Breast epithelium (tissue), 4 donors: ENCODE measurements around the gene SCP2D1. TPM values are rescaled to one million over a fixed set of nuclear protein-coding genes. Genes with fewer than 3 reads are reported as not detected.

Experiments used
- DNase-seq, 2 donors: peaks; one replicate each; pipeline ENCODE4 v3.0.0-alpha.2; 2019; ENCODE audit warnings: low spot score in 2 of 2
- H3K27ac ChIP-seq, 2 donors: fragments of 200-600 bp; sonication (generic) in 1 of 2; one replicate each; pipeline ENCODE4 v1.5.1; 2016 to 2019; ENCODE audit warnings: mild to moderate bottlenecking in 1 of 2
- H3K27me3 ChIP-seq, 2 donors: fragments of 200-600 bp; sonication (generic) in 1 of 2; one replicate each; pipeline versions ENCODE4 v1.5.1 to v1.6.0; 2017 to 2019; ENCODE audit warnings: control low read depth in 1 of 2, mild to moderate bottlenecking in 1 of 2
- H3K36me3 ChIP-seq: fragments of 200-600 bp; one replicate; pipeline ENCODE4 v1.5.1; 2019
- H3K4me1 ChIP-seq, 2 donors: fragments of 200-600 bp; sonication (generic); one replicate each; pipeline ENCODE4 v1.5.1; 2016 to 2019; ENCODE audit warnings: control low read depth in 1 of 2
- H3K4me3 ChIP-seq, 3 donors: fragments of 200-600 bp; sonication (generic); 1 replicate in 2 of 3; 2 replicates in 1 of 3; pipeline ENCODE4 v1.5.1; 2016 to 2019; ENCODE audit warnings: mild to moderate bottlenecking in 3 of 3, moderate library complexity in 2 of 3
- H3K9me3 ChIP-seq, 2 donors: fragments of 200-600 bp; sonication (generic) in 1 of 2; one replicate each; pipeline ENCODE4 v1.5.1; 2016 to 2019; ENCODE audit warnings: control low read depth in 1 of 2
- POLR2A ChIP-seq: fragments of 450-650 bp; IDR thresholded peaks from one replicate; pipeline ENCODE4 v1.6.1; 2016; ENCODE audit warnings: antibody characterized with exemption, mild to moderate bottlenecking, moderate library complexity
- POLR2AphosphoS5 ChIP-seq, 3 donors: sonication (generic); formaldehyde crosslinking; IDR thresholded peaks; one replicate each; pipeline ENCODE4 v1.6.1; 2017; ENCODE audit warnings: antibody characterized with exemption in 3 of 3
- intact Hi-C: fragments of 100-400 bp; cut with DNase I; formaldehyde crosslinking; loops from one replicate; pipeline ENCODE4 v1.15.1; 2023; ENCODE audit warnings: low total_unique reads
- total RNA-seq, 3 donors: library from RNA; depleted of rRNA; stranded (reverse); fragments of >200 nt; gene quantifications; one replicate each; pipeline ENCODE4 v1.1.0, GENCODE V29; 2016
- TF ChIP-seq, protein P1 (sequence below), 3 donors: fragments of 450-650 bp; IDR thresholded peaks; one replicate each; pipeline ENCODE4 v1.5.1; 2016 to 2017; ENCODE audit warnings: antibody characterized with exemption in 3 of 3, mild to moderate bottlenecking in 3 of 3, moderate library complexity in 3 of 3

The SCP2D1 gene
- total RNA-seq = not detected

DNA sequence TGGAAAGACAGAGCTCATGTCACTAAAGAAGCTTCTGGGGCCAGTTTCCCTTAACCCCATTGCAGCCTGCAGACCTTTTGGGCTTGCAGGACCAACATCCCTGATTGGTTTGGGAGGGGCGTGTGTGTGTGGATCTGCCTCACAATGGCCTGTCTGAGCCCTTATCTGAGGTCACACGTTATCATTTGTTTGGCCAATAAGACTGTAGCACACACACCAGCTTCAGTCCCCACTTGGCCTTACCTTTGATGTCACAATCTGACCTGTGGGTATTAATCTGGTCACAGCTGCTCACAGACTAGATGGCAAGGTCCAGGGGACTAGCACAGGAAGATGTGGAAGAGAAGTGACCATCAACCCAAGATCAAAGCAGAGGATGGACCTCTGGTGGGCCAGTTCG, at the start of gene SCP2D1:
Gene SCP2D1 (plus strand): TSS at position 301 of the 400 bp plus-strand sequence. CDS start 33 bp downstream, at position 334.
- Histone ChIP-seq H3K4me1 (no peaks in the 10 kb centered on the region), H3K4me3 (no peak within 1 kb of the TSS), H3K27ac (no peak within 1 kb of the TSS), H3K36me3 (no peaks in the 10 kb centered on the region), H3K27me3 (no peaks in the 10 kb centered on the region), H3K9me3 (no peaks in the 10 kb centered on the region)
- intact Hi-C loops = no loop called here
- no peak for DNase-seq
- TF ChIP-seq POLR2A = no peak
- no peak for TF ChIP-seq POLR2AphosphoS5 (IDR thresholded peaks at IDR 0.05)
- TF ChIP-seq, protein P1, sequence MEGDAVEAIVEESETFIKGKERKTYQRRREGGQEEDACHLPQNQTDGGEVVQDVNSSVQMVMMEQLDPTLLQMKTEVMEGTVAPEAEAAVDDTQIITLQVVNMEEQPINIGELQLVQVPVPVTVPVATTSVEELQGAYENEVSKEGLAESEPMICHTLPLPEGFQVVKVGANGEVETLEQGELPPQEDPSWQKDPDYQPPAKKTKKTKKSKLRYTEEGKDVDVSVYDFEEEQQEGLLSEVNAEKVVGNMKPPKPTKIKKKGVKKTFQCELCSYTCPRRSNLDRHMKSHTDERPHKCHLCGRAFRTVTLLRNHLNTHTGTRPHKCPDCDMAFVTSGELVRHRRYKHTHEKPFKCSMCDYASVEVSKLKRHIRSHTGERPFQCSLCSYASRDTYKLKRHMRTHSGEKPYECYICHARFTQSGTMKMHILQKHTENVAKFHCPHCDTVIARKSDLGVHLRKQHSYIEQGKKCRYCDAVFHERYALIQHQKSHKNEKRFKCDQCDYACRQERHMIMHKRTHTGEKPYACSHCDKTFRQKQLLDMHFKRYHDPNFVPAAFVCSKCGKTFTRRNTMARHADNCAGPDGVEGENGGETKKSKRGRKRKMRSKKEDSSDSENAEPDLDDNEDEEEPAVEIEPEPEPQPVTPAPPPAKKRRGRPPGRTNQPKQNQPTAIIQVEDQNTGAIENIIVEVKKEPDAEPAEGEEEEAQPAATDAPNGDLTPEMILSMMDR (IDR thresholded peaks at IDR 0.05) = no peak

DNA sequence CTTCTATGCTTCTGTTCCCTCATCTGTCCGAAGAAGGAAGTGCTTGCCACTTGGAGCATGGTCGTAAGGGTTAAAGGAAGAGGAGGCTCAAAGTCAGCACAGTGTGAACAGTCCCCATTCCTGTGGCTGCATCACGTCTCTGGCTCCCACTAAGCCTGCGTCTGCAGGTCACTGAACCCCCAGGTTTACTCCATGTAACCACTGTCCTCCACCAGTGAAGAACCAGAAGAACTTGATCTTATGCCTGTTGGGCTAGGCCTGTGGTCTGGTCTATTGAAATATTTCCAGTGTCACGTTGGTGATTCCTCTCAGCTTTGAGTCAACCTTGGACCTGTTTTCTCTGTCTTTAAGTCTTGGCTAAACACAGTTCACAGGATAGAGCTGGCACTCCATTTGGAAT, 45.9 kb upstream of the SCP2D1 start:
- no peaks in the 10 kb centered on the region for H3K4me1 ChIP-seq
- no peaks in the 10 kb centered on the region for H3K9me3 ChIP-seq
- H3K36me3 ChIP-seq = no peaks in the 10 kb centered on the region
- intact Hi-C loops = no loop called here
- no peak for DNase-seq
- no peaks in the 10 kb centered on the region for H3K27me3 ChIP-seq
- TF ChIP-seq, protein P1 (IDR thresholded peaks at IDR 0.05) = no peak
- TF ChIP-seq POLR2AphosphoS5 (IDR thresholded peaks at IDR 0.05) (no peak), POLR2A (no peak)
- no peak overlapping the region for H3K27ac ChIP-seq
- H3K4me3 ChIP-seq = no peak overlapping the region

DNA sequence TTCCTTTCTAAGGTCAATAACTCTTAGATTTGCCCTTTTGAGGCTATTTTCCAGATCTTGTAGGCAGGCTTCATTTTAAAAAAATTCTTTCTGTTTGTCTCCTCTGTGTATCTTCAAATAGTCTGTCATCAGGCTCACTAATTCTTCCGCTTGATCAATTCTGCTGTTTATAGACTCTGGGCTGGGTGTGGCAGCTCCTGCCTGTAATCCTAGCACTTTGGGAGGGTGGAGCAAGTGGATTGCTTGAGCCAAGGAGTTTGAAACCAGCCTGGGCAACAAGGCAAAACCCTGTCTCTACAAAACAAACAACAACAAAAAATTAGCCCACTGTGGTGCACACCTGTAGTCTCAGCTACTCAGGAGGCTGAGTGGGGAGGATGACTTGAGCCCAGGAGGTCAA, 40.0 kb upstream of the SCP2D1 start:
- intact Hi-C loops = loop anchor here (5.0 kb wide), 1 partner anchor 1534 kb away; no protein-coding TSS in a partner anchor
- no peaks in the 10 kb centered on the region for H3K27me3 ChIP-seq
- TF ChIP-seq, protein P1 (IDR thresholded peaks at IDR 0.05) = no peak
- no peak for TF ChIP-seq POLR2AphosphoS5 (IDR thresholded peaks at IDR 0.05)
- TF ChIP-seq POLR2A = no peak
- H3K36me3 ChIP-seq = no peaks in the 10 kb centered on the region
- H3K4me3 ChIP-seq = no peak overlapping the region
- H3K27ac ChIP-seq = no peak overlapping the region
- no peaks in the 10 kb centered on the region for H3K9me3 ChIP-seq
- no peaks in the 10 kb centered on the region for H3K4me1 ChIP-seq
- DNase-seq = no peak

DNA sequence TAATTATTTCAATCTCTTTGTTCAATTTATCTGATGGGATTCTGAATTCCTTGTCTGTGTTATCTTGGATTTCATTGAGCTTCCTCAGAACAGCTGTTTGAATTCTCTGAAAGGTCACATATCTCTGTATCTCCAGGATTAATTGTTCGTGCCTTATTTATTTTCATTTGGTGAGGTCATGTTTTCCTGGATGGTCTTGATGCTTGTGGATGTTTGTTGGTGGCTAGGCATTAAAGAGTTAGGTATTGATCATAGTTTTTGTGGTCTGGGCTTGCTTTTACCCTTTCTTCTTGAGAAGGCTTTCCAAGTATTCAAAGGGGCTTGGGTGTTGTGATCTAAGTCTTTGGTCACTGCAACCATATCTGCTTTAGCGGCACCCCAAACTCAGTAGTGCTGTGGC, 39.4 kb upstream of the SCP2D1 start:
- Histone ChIP-seq H3K27me3 (no peaks in the 10 kb centered on the region), H3K9me3 (no peaks in the 10 kb centered on the region), H3K4me1 (no peaks in the 10 kb centered on the region), H3K4me3 (no peak overlapping the region), H3K36me3 (no peaks in the 10 kb centered on the region), H3K27ac (no peak overlapping the region)
- intact Hi-C loops = loop anchor here (5.0 kb wide), 1 partner anchor 1533 kb away; no protein-coding TSS in a partner anchor
- DNase-seq = no peak
- TF ChIP-seq, protein P1 (IDR thresholded peaks at IDR 0.05) = no peak
- no peak for TF ChIP-seq POLR2AphosphoS5 (IDR thresholded peaks at IDR 0.05)
- TF ChIP-seq POLR2A = no peak

DNA sequence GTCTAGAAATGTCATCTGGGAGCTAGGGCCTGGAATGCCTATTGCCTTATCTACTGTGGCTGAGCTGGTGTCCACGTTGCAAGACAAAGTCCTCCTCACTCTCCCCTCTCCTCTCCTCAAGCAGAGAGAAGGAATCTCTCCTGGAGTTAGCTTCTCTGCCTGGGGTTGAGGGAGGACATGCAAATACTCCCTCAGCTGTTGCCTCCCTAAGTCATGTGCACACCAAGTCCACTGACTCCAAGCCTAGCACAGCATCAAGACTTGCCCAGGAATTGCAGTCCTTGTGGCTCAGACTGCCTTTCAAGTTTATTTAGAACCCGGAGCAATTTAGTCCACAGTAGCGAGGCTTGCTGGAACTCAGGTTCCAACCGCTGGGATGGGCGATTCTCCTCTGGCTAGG, 38.0 kb upstream of the SCP2D1 start:
- TF ChIP-seq POLR2AphosphoS5 (IDR thresholded peaks at IDR 0.05) (no peak), POLR2A (no peak)
- TF ChIP-seq, protein P1 (IDR thresholded peaks at IDR 0.05) = no peak
- intact Hi-C loops = no loop called here

More for the DNA sequence above, 38.0 kb upstream of the SCP2D1 start:
- H3K27me3 ChIP-seq = no peaks in the 10 kb centered on the region
- DNase-seq = no peak
- no peaks in the 10 kb centered on the region for H3K4me1 ChIP-seq
- H3K9me3 ChIP-seq = no peaks in the 10 kb centered on the region
- no peak overlapping the region for H3K27ac ChIP-seq
- no peaks in the 10 kb centered on the region for H3K36me3 ChIP-seq
- H3K4me3 ChIP-seq = no peak overlapping the region
